ENCODE measurements around the gene STXBP5L. TPM values are rescaled to one million over a fixed set of nuclear protein-coding genes. Genes with fewer than 3 reads are reported as not detected.

Gene STXBP5L
- total and polyA plus RNA-seq, 10 of the 15 experiments (the other 5 are each of a cell fraction or from before 2014, with no cell fraction given) = under 0.01 to 0.08 (median 0.04) TPM; not detected in 6

- H3K9ac ChIP-seq (ENCODE audit: control insufficient read depth, insufficient read depth, low read length) = no peak overlapping the region
- RAD21 ChIA-PET (ENCODE audit: unreplicated experiment) = no interaction called here
- H2AFZ ChIP-seq (ENCODE audit: control insufficient read depth, low read depth, low read length) = no peak overlapping the region
- H3K4me1 ChIP-seq (ENCODE audit: control insufficient read depth, insufficient read depth, low read length) = no peaks in the 10 kb centered on the region
- H3K36me3 ChIP-seq (ENCODE audit: control insufficient read depth in 2 of 2, insufficient read depth in 2 of 2, low read length in 1 of 2) = no peaks in the 10 kb centered on the region
- no peaks in the 10 kb centered on the region for H3K9me3 ChIP-seq (replicated peaks; ENCODE audit: control insufficient read depth, insufficient read depth, low read length)
- 3% methylated on average over 5 of the region's 5 CpGs for WGBS (ENCODE audit: insufficient coverage, insufficient replicate concordance, low lambda C conversion rate, missing lambda C conversion rate)
- FAIRE-seq = no peak
- no peak overlapping the region for H3K4me3 ChIP-seq
- H3K4me2 ChIP-seq (ENCODE audit: control insufficient read depth, insufficient read depth) = no peak overlapping the region
- POLR2A ChIA-PET = no interaction called here
- SMC1A ChIA-PET (ENCODE audit: uncharacterized antibody, unreplicated experiment) = no interaction called here
- intact Hi-C loops (cut with micrococcal nuclease; ENCODE audit: unreplicated experiment) = no loop called here
- no TSS peak for BruUV-seq (replicated peaks)
- no peak overlapping the region for H3K27ac ChIP-seq (ENCODE audit: control insufficient read depth, insufficient read depth)
- DNase-seq (ENCODE audit: low read depth, low spot score) = no peak
- CTCF ChIA-PET = no interaction called here
- TF ChIP-seq SKIL (IDR thresholded peaks at IDR 0.05; ENCODE audit: low read depth, poor library complexity, severe bottlenecking) (no peak), E4F1 (IDR thresholded peaks at IDR 0.05; ENCODE audit: borderline replicate concordance, partially characterized antibody) (no peak), MAX (IDR thresholded peaks at IDR 0.05; ENCODE audit: low read depth, low read length) (no peak), SIN3A (IDR thresholded peaks at IDR 0.05; ENCODE audit: low read depth, low read length) (no peak), YY1 (IDR thresholded peaks at IDR 0.05; ENCODE audit: low read depth, low read length) (no peak), CEBPZ (IDR thresholded peaks at IDR 0.05; ENCODE audit: low read depth, low read length) (no peak), FOXK2 (IDR thresholded peaks at IDR 0.05) (no peak), ELK1 (IDR thresholded peaks at IDR 0.05; ENCODE audit: low read depth, low read length) (no peak)
- in situ Hi-C loops (cut with MboI) = no loop called here
- no peaks in the 10 kb centered on the region for H4K20me1 ChIP-seq (ENCODE audit: control insufficient read depth, insufficient read depth)
- no peaks in the 10 kb centered on the region for H3K27me3 ChIP-seq (replicated peaks in 1 of 2; ENCODE audit: control insufficient read depth in 2 of 2, insufficient read depth in 2 of 2, low read length in 1 of 2)
- ATAC-seq = no peak
- no peaks in the 10 kb centered on the region for H3K79me2 ChIP-seq (ENCODE audit: control insufficient read depth, insufficient read depth, low read length)
Observed at GRCh38 chr3:120894316-120895057, 13.5 kb upstream of the STXBP5L start.
